Stimulated activated effector memory CD8-positive, alpha-beta T cell treated with anti-CD3 and anti-CD28 coated beads, Interleukin-12 subunit alpha, Interleukin-12 subunit beta, amount 100 ng/mL, for 72 hours (primary cell): ENCODE results near the gene HSH2D.
A peak's percentile ranks its signal among the peaks of the same experiment; 100 is the strongest.

ENCODE experiments used
- ATAC-seq: fragments of 150-1000 bp; cut with Tn5 transposase; 2 replicates; pipeline ENCODE4 v1.10.0; 2021
- DNase-seq, 2 donors: peaks; one replicate each; pipeline ENCODE4 v3.0.0; 2021 to 2022; ENCODE audit warnings: low spot score in 2 of 2
- H3K27ac Mint-ChIP-seq: one replicate; pipeline ENCODE4 v1.8.0; 2022; ENCODE audit warnings: mild to moderate bottlenecking, mixed read lengths
- H3K36me3 Mint-ChIP-seq: one replicate; pipeline ENCODE4 v1.8.0; 2022; ENCODE audit warnings: mild to moderate bottlenecking, mixed read lengths
- H3K4me1 Mint-ChIP-seq: one replicate; pipeline ENCODE4 v1.8.0; 2022; ENCODE audit warnings: mixed read lengths
- H3K4me3 Mint-ChIP-seq: one replicate; pipeline ENCODE4 v1.8.0; 2022; ENCODE audit warnings: mild to moderate bottlenecking, mixed read lengths
- H3K9me3 Mint-ChIP-seq: one replicate; pipeline ENCODE4 v1.8.0; 2022; ENCODE audit warnings: mixed read lengths

HSH2D gene

GRCh38 chr19:16205205-16206045, 61.9 kb downstream of the HSH2D start:
- Mint-ChIP-seq H3K9me3 (no peaks in the 10 kb centered on the region), H3K36me3 (peaks cover 94% of the 10 kb centered on the region), H3K27ac (peak overlapping the region; percentile 87), H3K4me1 (peaks cover 66% of the 10 kb centered on the region), H3K4me3 (no peak overlapping the region)
- ATAC-seq = no peak
- DNase-seq = no peak

GRCh38 chr19:16206046-16206605, 62.6 kb downstream of the HSH2D start:
- Mint-ChIP-seq H3K4me1 (peaks cover 59% of the 10 kb centered on the region), H3K36me3 (peaks cover 95% of the 10 kb centered on the region), H3K27ac (peak overlapping the region; percentile 87), H3K9me3 (no peaks in the 10 kb centered on the region), H3K4me3 (no peak overlapping the region)
- ATAC-seq = no peak
- DNase-seq = no peak

- no peaks in the 10 kb centered on the region for H3K9me3 Mint-ChIP-seq
- peaks cover 54% of the 10 kb centered on the region for H3K4me1 Mint-ChIP-seq
- ATAC-seq (no peak), DNase-seq (no peak)
- H3K36me3 Mint-ChIP-seq = peaks cover 97% of the 10 kb centered on the region
- peak overlapping the region; percentile 87 for H3K27ac Mint-ChIP-seq
- H3K4me3 Mint-ChIP-seq = peak overlapping the region; percentile 7
These were observed 63.2 kb downstream of the HSH2D start for GRCh38 chr19:16206637-16207036.

GRCh38 chr19:16207063-16207462, 63.6 kb downstream of the HSH2D start:
- peak overlapping the region; percentile 87 for H3K27ac Mint-ChIP-seq
- H3K4me3 Mint-ChIP-seq = peak overlapping the region; percentile 7
- peaks cover 56% of the 10 kb centered on the region for H3K4me1 Mint-ChIP-seq
- no peaks in the 10 kb centered on the region for H3K9me3 Mint-ChIP-seq
- H3K36me3 Mint-ChIP-seq = peaks cover 97% of the 10 kb centered on the region
- no peak for DNase-seq
- no peak for ATAC-seq

- Mint-ChIP-seq H3K4me3 (peak overlapping the region; percentile 41), H3K9me3 (no peaks in the 10 kb centered on the region), H3K27ac (peak overlapping the region; percentile 87), H3K4me1 (peaks cover 56% of the 10 kb centered on the region), H3K36me3 (peaks cover 97% of the 10 kb centered on the region)
- ATAC-seq (no peak), DNase-seq (no peak)
These were observed 64.1 kb downstream of the HSH2D start for GRCh38 chr19:16207490-16208025.
